Breast epithelium (tissue), 4 donors: ENCODE results near the gene EDN3. TPM values are rescaled to one million over a fixed set of nuclear protein-coding genes. Genes with fewer than 3 reads are reported as not detected.

Experiments used
- DNase-seq, 2 donors: peaks; one replicate each; pipeline ENCODE4 v3.0.0-alpha.2; 2019; ENCODE audit warnings: low spot score in 2 of 2
- H3K27ac ChIP-seq, 2 donors: fragments of 200-600 bp; sonication (generic) in 1 of 2; one replicate each; pipeline ENCODE4 v1.5.1; 2016 to 2019; ENCODE audit warnings: mild to moderate bottlenecking in 1 of 2
- H3K27me3 ChIP-seq, 2 donors: fragments of 200-600 bp; sonication (generic) in 1 of 2; one replicate each; pipeline versions ENCODE4 v1.5.1 to v1.6.0; 2017 to 2019; ENCODE audit warnings: control low read depth in 1 of 2, mild to moderate bottlenecking in 1 of 2
- H3K36me3 ChIP-seq: fragments of 200-600 bp; one replicate; pipeline ENCODE4 v1.5.1; 2019
- H3K4me1 ChIP-seq, 2 donors: fragments of 200-600 bp; sonication (generic); one replicate each; pipeline ENCODE4 v1.5.1; 2016 to 2019; ENCODE audit warnings: control low read depth in 1 of 2
- H3K4me3 ChIP-seq, 3 donors: fragments of 200-600 bp; sonication (generic); 1 replicate in 2 of 3; 2 replicates in 1 of 3; pipeline ENCODE4 v1.5.1; 2016 to 2019; ENCODE audit warnings: mild to moderate bottlenecking in 3 of 3, moderate library complexity in 2 of 3
- H3K9me3 ChIP-seq, 2 donors: fragments of 200-600 bp; sonication (generic) in 1 of 2; one replicate each; pipeline ENCODE4 v1.5.1; 2016 to 2019; ENCODE audit warnings: control low read depth in 1 of 2
- POLR2A ChIP-seq: fragments of 450-650 bp; IDR thresholded peaks from one replicate; pipeline ENCODE4 v1.6.1; 2016; ENCODE audit warnings: antibody characterized with exemption, mild to moderate bottlenecking, moderate library complexity
- POLR2AphosphoS5 ChIP-seq, 3 donors: sonication (generic); formaldehyde crosslinking; IDR thresholded peaks; one replicate each; pipeline ENCODE4 v1.6.1; 2017; ENCODE audit warnings: antibody characterized with exemption in 3 of 3
- intact Hi-C: fragments of 100-400 bp; cut with DNase I; formaldehyde crosslinking; loops from one replicate; pipeline ENCODE4 v1.15.1; 2023; ENCODE audit warnings: low total_unique reads
- total RNA-seq, 3 donors: library from RNA; depleted of rRNA; stranded (reverse); fragments of >200 nt; gene quantifications; one replicate each; pipeline ENCODE4 v1.1.0, GENCODE V29; 2016
- TF ChIP-seq, protein P1 (sequence below), 3 donors: fragments of 450-650 bp; IDR thresholded peaks; one replicate each; pipeline ENCODE4 v1.5.1; 2016 to 2017; ENCODE audit warnings: antibody characterized with exemption in 3 of 3, mild to moderate bottlenecking in 3 of 3, moderate library complexity in 3 of 3

Gene EDN3
- total RNA-seq, 3 donors from 2014 or later: 0.96 to 12.1 (median 6.9) TPM

DNA sequence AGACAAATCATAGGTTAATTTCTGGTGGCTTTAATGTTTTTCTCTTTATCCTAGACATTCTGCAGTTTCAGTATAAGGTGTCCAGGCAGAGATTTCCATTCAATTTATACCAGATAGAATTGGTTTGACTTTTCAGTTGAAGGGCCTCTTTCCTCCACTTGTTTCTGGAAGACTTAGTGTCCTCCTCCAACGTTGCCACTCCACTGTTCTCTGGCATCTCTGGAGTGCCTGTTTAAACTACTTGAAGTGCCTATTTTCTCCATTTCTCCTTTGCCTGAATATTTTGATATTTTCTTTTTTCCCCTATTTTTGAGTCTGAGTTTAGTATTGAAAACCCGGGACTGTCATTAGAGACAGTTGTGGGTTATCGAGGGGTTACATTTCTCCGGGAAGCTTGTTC is 27.7 kb downstream of the EDN3 start:
- Histone ChIP-seq H3K36me3 (no peaks in the 10 kb centered on the region), H3K9me3 (no peaks in the 10 kb centered on the region), H3K4me1 (no peaks in the 10 kb centered on the region), H3K27ac (no peak overlapping the region), H3K4me3 (no peak overlapping the region), H3K27me3 (peaks cover 0 to 5% of the 10 kb centered on the region in 2 donors)
- intact Hi-C loops: no loop called here
- DNase-seq: no peak
- no peak for TF ChIP-seq POLR2A
- TF ChIP-seq POLR2AphosphoS5 (IDR thresholded peaks at IDR 0.05): no peak

DNA sequence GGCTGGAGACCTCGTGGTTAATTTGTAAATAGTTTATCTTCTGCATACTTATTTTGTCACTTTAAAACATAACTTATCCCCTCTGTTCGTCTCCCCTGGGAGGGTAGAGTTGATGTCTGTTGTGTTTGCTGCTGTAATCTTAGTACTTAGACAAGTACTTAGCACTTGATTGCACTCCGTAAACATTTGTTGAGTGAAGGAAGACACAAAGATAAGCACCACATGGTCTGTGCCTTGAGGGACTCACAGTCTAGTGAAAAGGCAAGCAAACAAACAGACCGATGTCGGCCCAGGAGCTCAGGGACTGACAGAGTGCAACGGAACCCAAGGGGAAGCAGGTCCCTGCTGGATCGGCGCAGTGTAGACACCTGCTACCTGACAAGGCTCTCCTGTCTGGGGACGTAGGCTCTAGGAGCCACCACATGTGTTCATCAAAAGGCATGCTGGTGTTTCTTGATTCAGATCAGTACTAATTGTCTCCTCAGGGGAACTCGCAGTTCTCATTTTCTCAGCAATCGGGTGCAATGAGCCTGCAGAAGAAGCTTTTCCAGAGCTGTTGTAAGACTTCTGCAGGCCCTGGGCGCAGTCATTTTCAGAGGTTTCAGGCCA is 31.4 kb downstream of the EDN3 start:
- DNase-seq: no peak
- Histone ChIP-seq H3K27me3 (peaks cover 0 to 5% of the 10 kb centered on the region in 2 donors), H3K4me3 (no peak overlapping the region), H3K4me1 (no peaks in the 10 kb centered on the region), H3K27ac (no peak overlapping the region), H3K36me3 (no peaks in the 10 kb centered on the region), H3K9me3 (no peaks in the 10 kb centered on the region)
- TF ChIP-seq POLR2AphosphoS5 (IDR thresholded peaks at IDR 0.05): no peak
- TF ChIP-seq, protein P1, sequence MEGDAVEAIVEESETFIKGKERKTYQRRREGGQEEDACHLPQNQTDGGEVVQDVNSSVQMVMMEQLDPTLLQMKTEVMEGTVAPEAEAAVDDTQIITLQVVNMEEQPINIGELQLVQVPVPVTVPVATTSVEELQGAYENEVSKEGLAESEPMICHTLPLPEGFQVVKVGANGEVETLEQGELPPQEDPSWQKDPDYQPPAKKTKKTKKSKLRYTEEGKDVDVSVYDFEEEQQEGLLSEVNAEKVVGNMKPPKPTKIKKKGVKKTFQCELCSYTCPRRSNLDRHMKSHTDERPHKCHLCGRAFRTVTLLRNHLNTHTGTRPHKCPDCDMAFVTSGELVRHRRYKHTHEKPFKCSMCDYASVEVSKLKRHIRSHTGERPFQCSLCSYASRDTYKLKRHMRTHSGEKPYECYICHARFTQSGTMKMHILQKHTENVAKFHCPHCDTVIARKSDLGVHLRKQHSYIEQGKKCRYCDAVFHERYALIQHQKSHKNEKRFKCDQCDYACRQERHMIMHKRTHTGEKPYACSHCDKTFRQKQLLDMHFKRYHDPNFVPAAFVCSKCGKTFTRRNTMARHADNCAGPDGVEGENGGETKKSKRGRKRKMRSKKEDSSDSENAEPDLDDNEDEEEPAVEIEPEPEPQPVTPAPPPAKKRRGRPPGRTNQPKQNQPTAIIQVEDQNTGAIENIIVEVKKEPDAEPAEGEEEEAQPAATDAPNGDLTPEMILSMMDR (IDR thresholded peaks at IDR 0.05): no peak
- no peak for TF ChIP-seq POLR2A
- intact Hi-C loops: no loop called here

DNA sequence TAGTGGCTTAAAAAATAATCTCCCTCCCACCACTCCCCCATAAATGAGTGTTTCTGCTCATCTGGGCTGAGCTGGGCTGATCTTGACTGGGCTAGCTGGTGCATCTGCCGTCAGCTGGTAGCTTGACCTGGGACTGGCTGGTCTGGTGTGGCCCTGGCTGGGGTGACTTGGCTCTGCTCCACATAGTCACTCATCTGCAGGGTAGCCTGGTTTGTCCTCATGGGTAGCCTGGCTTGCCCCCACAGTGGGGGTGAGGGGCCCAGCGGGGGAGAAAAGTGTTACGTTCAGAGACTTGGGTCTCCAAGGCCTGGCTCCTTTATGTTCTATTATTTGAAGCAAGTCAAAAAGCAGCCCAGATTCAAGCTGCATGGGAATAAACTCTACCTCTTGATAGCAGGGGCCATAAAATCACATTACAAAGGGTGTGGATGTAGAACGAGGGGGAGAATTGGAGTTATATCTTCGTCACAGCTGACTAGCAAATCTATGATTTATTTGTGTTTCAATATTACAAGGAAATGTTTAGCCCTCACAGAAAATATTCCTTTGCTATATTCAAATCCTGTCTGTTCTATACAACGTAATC is 32.9 kb downstream of the EDN3 start:
- Histone ChIP-seq H3K36me3 (no peaks in the 10 kb centered on the region), H3K4me1 (no peaks in the 10 kb centered on the region), H3K27ac (no peak overlapping the region), H3K4me3 (no peak overlapping the region), H3K9me3 (no peaks in the 10 kb centered on the region), H3K27me3 (peaks cover 0 to 5% of the 10 kb centered on the region in 2 donors)
- TF ChIP-seq, protein P1 (IDR thresholded peaks at IDR 0.05): no peak
- TF ChIP-seq POLR2A (no peak), POLR2AphosphoS5 (IDR thresholded peaks at IDR 0.05) (no peak)
- DNase-seq: no peak
- intact Hi-C loops: no loop called here

DNA sequence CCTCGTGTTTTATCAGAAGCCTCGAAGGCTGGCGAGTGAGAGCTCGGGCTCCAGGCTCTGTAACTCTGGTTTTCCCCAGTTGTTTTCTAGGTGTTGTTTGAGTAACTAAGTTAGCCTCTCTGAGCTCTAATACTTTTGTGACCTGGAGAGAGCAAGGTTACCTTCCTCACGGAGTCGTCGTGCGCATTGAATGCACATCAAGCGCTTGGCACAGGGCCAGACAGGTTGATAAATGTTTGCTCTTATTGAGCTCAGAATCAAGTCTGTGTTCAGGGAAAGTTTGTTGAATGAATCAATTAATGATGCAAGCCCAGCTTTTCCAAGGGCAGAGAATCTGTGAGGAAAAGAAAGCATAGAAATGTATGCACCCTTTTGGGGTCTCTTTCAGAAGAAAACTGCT is 33.5 kb downstream of the EDN3 start:
- Histone ChIP-seq H3K4me3 (no peak overlapping the region), H3K27me3 (peaks cover 0 to 5% of the 10 kb centered on the region in 2 donors), H3K36me3 (no peaks in the 10 kb centered on the region), H3K9me3 (no peaks in the 10 kb centered on the region), H3K4me1 (no peaks in the 10 kb centered on the region), H3K27ac (no peak overlapping the region)
- intact Hi-C loops: no loop called here
- no peak for TF ChIP-seq POLR2AphosphoS5 (IDR thresholded peaks at IDR 0.05)
- TF ChIP-seq, protein P1 (IDR thresholded peaks at IDR 0.05): no peak
- no peak for TF ChIP-seq POLR2A
- no peak for DNase-seq

DNA sequence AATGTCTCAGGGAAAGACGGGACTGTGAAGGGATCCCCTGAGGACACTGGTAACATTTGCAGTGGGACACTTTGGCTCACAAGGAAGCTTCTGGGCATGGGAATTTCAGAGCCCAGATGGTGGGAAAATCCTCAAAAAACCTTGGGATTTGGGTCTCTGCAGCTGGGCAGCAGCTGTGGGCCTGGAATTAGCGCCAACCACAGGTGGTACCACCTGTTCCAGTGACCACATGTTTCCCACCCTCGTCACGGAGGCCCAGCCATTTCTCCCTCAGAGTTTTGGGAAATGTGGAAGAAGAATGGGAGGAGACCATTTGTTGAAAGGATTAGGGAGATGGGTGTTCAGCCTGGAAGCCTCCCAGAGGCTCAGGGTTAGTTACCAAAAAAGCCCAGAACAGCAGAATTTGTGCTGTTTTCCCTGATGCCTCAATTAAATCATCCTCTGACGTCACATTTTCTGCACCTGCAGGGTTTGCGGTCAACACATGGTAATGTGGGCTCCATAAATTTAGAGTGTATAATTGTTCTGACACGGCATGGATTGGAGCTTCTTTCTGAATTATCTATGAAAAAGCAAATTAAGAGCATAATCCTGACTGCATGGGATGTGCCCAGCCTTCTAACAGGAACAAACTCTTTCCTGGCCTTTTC is 34.4 kb downstream of the EDN3 start:
- H3K27me3 ChIP-seq: peaks cover 0 to 5% of the 10 kb centered on the region in 2 donors
- H3K4me3 ChIP-seq: no peak overlapping the region
- H3K27ac ChIP-seq: no peak overlapping the region
- intact Hi-C loops: no loop called here
- no peaks in the 10 kb centered on the region for H3K9me3 ChIP-seq
- no peaks in the 10 kb centered on the region for H3K4me1 ChIP-seq
- DNase-seq: no peak
- TF ChIP-seq, protein P1 (IDR thresholded peaks at IDR 0.05): no peak
- no peak for TF ChIP-seq POLR2AphosphoS5 (IDR thresholded peaks at IDR 0.05)
- no peak for TF ChIP-seq POLR2A
- H3K36me3 ChIP-seq: no peaks in the 10 kb centered on the region
